Stimulated activated CD8-positive, alpha-beta memory T cell treated with anti-CD3 and anti-CD28 coated beads, Interleukin-15, amount 100 ng/mL, for 48 hours (primary cell): ENCODE measurements around the gene UXT.
A peak's percentile ranks its signal among the peaks of the same experiment; 100 is the strongest.

Experiments
- DNase-seq, 2 donors: peaks; one replicate each; pipeline ENCODE4 v3.0.0-alpha.2; 2020; ENCODE audit warnings: low read depth in 2 of 2

UXT gene

GRCh38 chrX:47649271-47649670 lies 9.7 kb downstream of the UXT start:
- no peak for DNase-seq

GRCh38 chrX:47648376-47648775 lies 10.6 kb downstream of the UXT start:
- no peak for DNase-seq

GRCh38 chrX:47646636-47647035 lies 12.3 kb downstream of the UXT start:
- no peak for DNase-seq

GRCh38 chrX:47645530-47645929 lies 13.4 kb downstream of the UXT start:
- no peak for DNase-seq

- no peak for DNase-seq
Measured at GRCh38 chrX:47644557-47645091, 14.4 kb downstream of the UXT start.

- DNase-seq, result no peak
Measured at GRCh38 chrX:47643926-47644325, 15.1 kb downstream of the UXT start.

GRCh38 chrX:47638816-47639215 lies 20.2 kb downstream of the UXT start:
- DNase-seq, result no peak

GRCh38 chrX:47637546-47638195 lies 21.3 kb downstream of the UXT start:
- DNase-seq, result no peak

GRCh38 chrX:47634871-47635575 lies 24.0 kb downstream of the UXT start:
- no peak for DNase-seq

- DNase-seq, result no peak
Measured at GRCh38 chrX:47633689-47634590, 25.0 kb downstream of the UXT start.

GRCh38 chrX:47632666-47633065 lies 26.3 kb downstream of the UXT start:
- no peak for DNase-seq

- no peak for DNase-seq
Measured at GRCh38 chrX:47631676-47632075, 27.3 kb downstream of the UXT start.

- DNase-seq, result no peak
Measured at GRCh38 chrX:47629419-47630200, 29.4 kb downstream of the UXT start, which contains the start of gene CFP. Gene CFP, minus strand, starts transcription at chrX:47629930. Its CDS starts 86 bp downstream, at chrX:47629844.

- DNase-seq, result no peak
Measured at GRCh38 chrX:47628982-47629381, 30.0 kb downstream of the UXT start.

GRCh38 chrX:47625365-47625764 lies 33.6 kb downstream of the UXT start:
- DNase-seq, result no peak

GRCh38 chrX:47623540-47624027 lies 35.4 kb downstream of the UXT start:
- DNase-seq, result no peak

GRCh38 chrX:47621851-47622250 lies 37.1 kb downstream of the UXT start:
- DNase-seq, result no peak

GRCh38 chrX:47620303-47620685 lies 38.7 kb downstream of the UXT start:
- DNase-seq, result no peak

GRCh38 chrX:47619486-47620302 lies 39.3 kb downstream of the UXT start, which contains the start of gene SYN1:
Gene SYN1, minus strand, starts transcription at chrX:47619857. Its CDS starts 129 bp downstream, at chrX:47619728.
- DNase-seq, result peak; percentile 68 to 69

- no peak for DNase-seq
Measured at GRCh38 chrX:47618923-47619485, 40.0 kb downstream of the UXT start.
